Esophagus muscularis mucosa (tissue), 4 donors: Measurements from ENCODE around the gene CNGA2. TPM values are rescaled to one million over a fixed set of nuclear protein-coding genes. Genes with fewer than 3 reads are reported as not detected.
A peak's percentile ranks its signal among the peaks of the same experiment; 100 is the strongest.

Experiments used
- DNase-seq: peaks from one replicate; pipeline ENCODE4 v3.0.0-alpha.2; 2017; ENCODE audit errors: extremely low spot score
- H3K27ac ChIP-seq, 4 donors: fragments of 200-600 bp; sonication (generic); replicated peaks in 1 of 4; 1 replicate in 3 of 4; 2 replicates in 1 of 4; pipeline ENCODE4 v1.5.1; 2016 to 2019; ENCODE audit warnings: mild to moderate bottlenecking in 1 of 4
- H3K27me3 ChIP-seq, 4 donors: fragments of 200-600 bp; sonication (generic); one replicate each; pipeline versions ENCODE4 v1.5.1 to v1.6.0; 2016 to 2019
- H3K36me3 ChIP-seq, 4 donors: fragments of 200-600 bp; sonication (generic); one replicate each; pipeline ENCODE4 v1.5.1; 2016 to 2019
- H3K4me1 ChIP-seq, 4 donors: fragments of 200-600 bp; sonication (generic); one replicate each; pipeline ENCODE4 v1.5.1; 2016 to 2019
- H3K4me3 ChIP-seq, 4 donors: fragments of 200-600 bp; sonication (generic); 1 replicate in 2 of 4; 2 replicates in 2 of 4; pipeline ENCODE4 v1.5.1; 2016 to 2019; ENCODE audit warnings: mild to moderate bottlenecking in 4 of 4, moderate library complexity in 1 of 4
- H3K9me3 ChIP-seq, 4 donors: fragments of 200-600 bp; sonication (generic); 1 replicate in 3 of 4; 2 replicates in 1 of 4; pipeline ENCODE4 v1.5.1; 2016 to 2019
- CTCF ChIP-seq, 3 experiments: fragments of 200-600 bp in 2 of 3; fragments of 450-650 bp in 1 of 3; sonication (generic) in 2 of 3; IDR thresholded peaks; one replicate each; pipeline ENCODE4 v1.5.1; 2017 to 2019; ENCODE audit warnings: antibody characterized with exemption in 3 of 3, mild to moderate bottlenecking in 2 of 3, moderate library complexity in 1 of 3
- EP300 ChIP-seq: sonication (generic); formaldehyde crosslinking; IDR thresholded peaks from one replicate; pipeline ENCODE4 v1.6.1; 2017; ENCODE audit warnings: antibody characterized with exemption
- POLR2A ChIP-seq: fragments of 450-650 bp; IDR thresholded peaks from one replicate; pipeline ENCODE4 v1.6.1; 2017; ENCODE audit warnings: antibody characterized with exemption, moderate library complexity, mild to moderate bottlenecking, low read depth
- POLR2AphosphoS5 ChIP-seq, 2 donors: sonication (generic); formaldehyde crosslinking; IDR thresholded peaks; one replicate each; pipeline ENCODE4 v1.6.1; 2017; ENCODE audit warnings: antibody characterized with exemption in 2 of 2
- WGBS: methylation state at CpG from one replicate; pipeline ENCODE4 v1.1.5; 2018; 5-methylcytosine and 5-hydroxymethylcytosine counted together
- intact Hi-C: fragments of 100-400 bp; cut with DNase I; formaldehyde crosslinking; loops from one replicate; pipeline ENCODE4 v1.15.1; 2023
- total RNA-seq, 4 donors: library from RNA; depleted of rRNA; stranded (reverse); fragments of >200 nt; gene quantifications; one replicate each; pipeline versions ENCODE4 v1.1.0 to v1.2.1, GENCODE V29; 2016

Gene CNGA2
- total RNA-seq, 4 donors from 2014 or later = not detected

GRCh38 chrX:151710457-151710856, 24.1 kb upstream of the CNGA2 start:
- 55% methylated on average over 2 of the region's 2 CpGs for WGBS
- Histone ChIP-seq H3K36me3 (no peaks in the 10 kb centered on the region), H3K27me3 (peaks cover 0 to 5% (median 0%) of the 10 kb centered on the region in 4 donors), H3K4me1 (peaks cover 0 to 5% (median 0%) of the 10 kb centered on the region in 4 donors), H3K4me3 (no peak overlapping the region), H3K9me3 (no peaks in the 10 kb centered on the region), H3K27ac (no peak overlapping the region)
- no peak for TF ChIP-seq EP300
- TF ChIP-seq POLR2A = no peak
- TF ChIP-seq POLR2AphosphoS5 (IDR thresholded peaks at IDR 0.05) = no peak
- no peak for TF ChIP-seq CTCF (IDR thresholded peaks at IDR 0.05)
- intact Hi-C loops = no loop called here
- DNase-seq = no peak

- WGBS = 55% methylated on average over 3 of the region's 5 CpGs
- Histone ChIP-seq H3K9me3 (no peaks in the 10 kb centered on the region), H3K27ac (no peak overlapping the region), H3K27me3 (peaks cover 0 to 5% (median 0%) of the 10 kb centered on the region in 4 donors), H3K4me3 (no peak overlapping the region), H3K36me3 (no peaks in the 10 kb centered on the region), H3K4me1 (peaks cover 0 to 5% (median 0%) of the 10 kb centered on the region in 4 donors)
- intact Hi-C loops = no loop called here
- no peak for TF ChIP-seq EP300
- DNase-seq = no peak
Measured at GRCh38 chrX:151711154-151711553, 23.4 kb upstream of the CNGA2 start.

GRCh38 chrX:151711787-151712186, 22.8 kb upstream of the CNGA2 start:
- peaks cover 0 to 5% (median 0%) of the 10 kb centered on the region in 4 donors for H3K27me3 ChIP-seq
- no peaks in the 10 kb centered on the region for H3K36me3 ChIP-seq
- TF ChIP-seq EP300 = no peak
- TF ChIP-seq CTCF (IDR thresholded peaks at IDR 0.05) = no peak
- no peak for TF ChIP-seq POLR2A
- peak in 1 of 2 donors; percentile 11 for TF ChIP-seq POLR2AphosphoS5 (IDR thresholded peaks at IDR 0.05)
- DNase-seq = no peak
- H3K9me3 ChIP-seq = no peaks in the 10 kb centered on the region
- no peak overlapping the region for H3K4me3 ChIP-seq
- WGBS = 19% methylated on average over 2 of the region's 2 CpGs
- intact Hi-C loops = no loop called here
- peaks cover 0 to 5% (median 0%) of the 10 kb centered on the region in 4 donors for H3K4me1 ChIP-seq
- H3K27ac ChIP-seq = no peak overlapping the region

DNA sequence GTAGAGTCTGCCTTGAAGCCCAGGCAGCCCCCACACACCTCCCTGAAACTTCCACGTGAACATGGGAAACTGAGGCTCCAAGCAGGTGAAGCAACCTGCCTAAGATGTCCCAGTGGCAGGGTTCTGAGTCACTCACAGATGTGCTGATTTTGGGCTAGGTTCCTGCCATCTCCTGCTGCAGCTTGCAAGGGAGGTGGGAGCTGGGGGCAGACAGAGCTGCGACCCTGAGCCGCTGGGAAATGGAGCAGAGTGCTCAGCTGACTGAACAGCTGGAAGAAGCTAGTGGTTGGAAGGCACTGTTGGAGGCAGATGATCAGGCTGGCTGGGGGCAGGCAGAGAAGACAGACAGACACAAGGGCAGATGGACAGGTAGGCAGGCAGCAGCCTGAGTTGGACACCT, 22.3 kb upstream of the CNGA2 start:
- Histone ChIP-seq H3K9me3 (no peaks in the 10 kb centered on the region), H3K4me1 (peaks cover 0 to 5% (median 0%) of the 10 kb centered on the region in 4 donors), H3K27ac (no peak overlapping the region), H3K4me3 (no peak overlapping the region), H3K27me3 (peaks cover 0 to 5% (median 0%) of the 10 kb centered on the region in 4 donors), H3K36me3 (no peaks in the 10 kb centered on the region)
- DNase-seq = no peak
- intact Hi-C loops = no loop called here
- TF ChIP-seq EP300 (no peak), POLR2AphosphoS5 (IDR thresholded peaks at IDR 0.05) (no peak), CTCF (IDR thresholded peaks at IDR 0.05) (no peak), POLR2A (no peak)
- 50% methylated on average over 3 of the region's 3 CpGs for WGBS

- peaks cover 0 to 5% (median 0%) of the 10 kb centered on the region in 4 donors for H3K27me3 ChIP-seq
- no peaks in the 10 kb centered on the region for H3K36me3 ChIP-seq
- DNase-seq = no peak
- H3K9me3 ChIP-seq = no peaks in the 10 kb centered on the region
- intact Hi-C loops = no loop called here
- H3K27ac ChIP-seq = no peak overlapping the region
- H3K4me3 ChIP-seq = no peak overlapping the region
- peaks cover 0 to 5% (median 0%) of the 10 kb centered on the region in 4 donors for H3K4me1 ChIP-seq
- no peak for TF ChIP-seq POLR2AphosphoS5 (IDR thresholded peaks at IDR 0.05)
- no peak for TF ChIP-seq POLR2A
- peak in 2 of 3 experiments; percentile 17 to 28 for TF ChIP-seq CTCF (IDR thresholded peaks at IDR 0.05)
- no peak for TF ChIP-seq EP300
- 66% methylated on average over 3 of the region's 3 CpGs for WGBS
Measured at GRCh38 chrX:151713849-151714248, 20.7 kb upstream of the CNGA2 start.
